CD4-positive, alpha-beta T cell treated with Interleukin-10 for 1 hour (primary cell): ENCODE measurements around the gene EML6.
A peak's percentile ranks its signal among the peaks of the same experiment; 100 is the strongest.

Source experiments
- DNase-seq: peaks from one replicate; pipeline ENCODE4 v3.0.0-alpha.2; 2020

EML6 gene

DNA sequence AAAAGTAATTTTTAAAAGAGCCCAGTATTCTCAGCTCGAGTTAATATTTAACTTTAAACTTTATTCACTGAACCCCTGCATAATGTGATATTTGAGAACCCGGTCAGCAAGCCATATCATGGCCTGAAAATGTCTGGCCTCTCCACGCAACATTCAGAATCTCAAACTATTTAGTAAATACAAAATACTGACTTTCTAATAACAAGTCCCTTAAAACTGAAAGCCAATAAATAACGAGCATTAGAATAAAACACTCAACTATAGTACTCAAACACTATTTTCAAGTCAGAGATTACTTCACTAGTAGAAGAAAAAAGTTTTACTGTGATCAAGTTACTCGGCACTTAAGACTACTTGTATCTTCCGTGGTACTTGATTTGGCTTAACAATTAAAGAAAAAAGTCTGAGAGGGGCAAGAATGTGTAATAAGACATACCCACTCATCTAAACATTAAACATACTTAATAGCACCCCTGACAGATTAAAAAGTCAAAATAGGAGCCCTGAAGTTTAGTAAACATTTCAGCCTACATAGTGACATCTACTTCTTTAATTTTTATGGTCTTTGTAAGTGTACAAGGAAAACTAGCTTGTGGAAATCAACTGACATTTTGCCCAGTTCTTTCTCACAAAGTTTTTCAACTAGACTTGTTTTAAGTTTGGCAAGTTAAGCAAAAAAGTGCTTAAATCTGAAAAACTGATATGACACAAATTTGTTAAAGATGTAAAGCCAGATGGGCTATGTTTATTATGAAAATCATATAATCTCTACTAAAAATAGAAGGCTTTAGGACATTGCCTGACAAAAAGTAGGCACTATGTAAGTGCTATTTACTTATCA lies 288.6 kb downstream of the EML6 start:
- no peak for DNase-seq

DNA sequence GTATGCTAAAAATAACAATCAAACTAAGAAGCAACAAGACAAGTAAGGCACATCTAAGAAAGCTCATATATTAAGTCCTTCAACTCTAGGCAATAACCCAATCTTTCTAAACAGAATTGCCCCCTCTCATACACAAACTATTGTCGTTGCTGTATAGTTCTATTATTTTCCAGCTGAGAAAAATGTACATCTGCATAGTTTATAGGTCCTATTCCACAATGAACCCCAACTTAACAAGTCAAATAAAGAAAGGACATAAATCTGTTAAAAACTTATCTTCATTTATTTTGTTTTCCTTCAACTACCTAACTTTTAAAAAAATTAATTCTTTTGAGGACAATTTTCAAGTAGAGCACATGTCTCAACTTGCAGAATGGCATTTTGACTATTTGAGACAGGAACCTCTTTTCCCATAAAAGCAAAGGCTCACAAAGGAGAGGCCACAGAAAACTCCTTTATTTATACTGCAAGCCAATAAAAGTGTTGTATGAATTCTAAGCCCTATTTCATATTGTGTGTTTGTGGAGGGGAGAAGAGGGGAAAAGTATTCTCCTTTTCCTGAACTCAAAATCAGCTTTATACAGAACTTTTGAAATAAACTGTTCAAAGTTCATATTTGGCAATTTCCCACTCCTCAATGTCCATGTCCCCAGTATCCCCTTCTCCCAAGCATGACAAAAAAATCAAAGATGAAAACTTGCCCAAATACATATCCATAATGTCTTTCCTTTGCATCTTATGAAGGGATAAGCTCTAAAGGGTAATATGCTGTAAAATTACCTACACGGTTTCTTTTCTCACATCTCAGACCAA lies 289.4 kb downstream of the EML6 start:
- DNase-seq, result no peak

DNA sequence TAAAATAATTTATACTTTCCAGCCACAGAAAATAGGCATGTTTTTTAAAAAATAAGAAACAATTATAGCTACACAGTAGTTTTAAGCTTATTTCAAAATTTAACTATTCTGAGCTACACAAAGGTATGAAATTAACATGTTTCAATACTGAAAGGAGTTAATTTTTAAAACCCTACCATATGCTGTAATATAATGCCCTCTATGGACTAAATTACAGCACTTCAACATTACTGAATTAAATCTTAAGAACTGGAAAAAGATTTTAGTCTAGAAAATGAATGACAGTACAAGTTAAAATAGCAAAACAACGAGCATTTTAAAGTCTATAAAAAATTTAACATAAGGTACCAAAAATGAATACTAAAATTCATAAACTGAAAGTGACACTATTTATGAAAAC lies 290.5 kb downstream of the EML6 start:
- DNase-seq, result no peak

DNA sequence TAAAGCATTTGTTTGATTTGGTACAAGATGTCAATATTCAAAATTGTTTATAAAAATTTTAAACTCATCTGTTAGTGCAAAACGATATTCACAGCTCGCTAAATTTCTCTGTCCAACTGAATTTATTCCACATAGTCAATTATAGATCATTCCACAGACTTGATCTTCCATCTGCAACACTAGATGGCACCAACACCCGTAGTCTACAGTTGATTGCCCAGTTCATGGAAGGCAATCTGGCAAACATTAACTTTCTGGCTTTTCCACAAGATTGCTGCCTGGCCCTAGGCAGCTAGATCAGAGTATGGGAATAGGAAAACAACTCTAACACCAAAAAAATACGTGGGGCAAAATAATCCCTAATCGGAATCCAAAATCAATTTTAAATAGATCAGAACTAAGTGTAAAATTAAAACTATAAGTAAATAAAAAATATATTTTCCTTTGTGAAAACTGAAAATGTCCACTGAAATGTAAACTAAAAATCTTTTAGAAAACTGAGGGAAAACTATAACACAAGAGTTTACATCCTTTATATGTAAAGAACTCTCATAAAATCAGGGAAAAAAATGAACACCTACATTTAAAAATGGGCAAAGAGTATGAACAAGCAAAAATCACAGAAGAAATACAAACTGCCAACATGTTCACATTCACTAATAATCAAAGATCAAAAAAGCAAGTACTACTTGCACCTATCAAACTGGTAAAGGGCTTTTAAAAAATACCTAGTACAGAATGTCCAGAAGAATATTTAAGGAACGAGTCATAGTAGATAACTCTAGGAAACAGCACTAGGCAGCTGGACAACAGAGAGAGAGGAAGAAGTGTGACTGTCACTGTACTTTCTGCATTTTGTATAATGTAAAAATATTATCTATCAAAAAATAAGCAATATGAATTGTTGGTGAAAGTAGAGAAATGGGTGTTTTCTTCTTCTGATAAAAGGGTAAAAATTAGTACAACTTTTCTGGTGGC lies 291.8 kb downstream of the EML6 start:
- peak; percentile 68 for DNase-seq

DNA sequence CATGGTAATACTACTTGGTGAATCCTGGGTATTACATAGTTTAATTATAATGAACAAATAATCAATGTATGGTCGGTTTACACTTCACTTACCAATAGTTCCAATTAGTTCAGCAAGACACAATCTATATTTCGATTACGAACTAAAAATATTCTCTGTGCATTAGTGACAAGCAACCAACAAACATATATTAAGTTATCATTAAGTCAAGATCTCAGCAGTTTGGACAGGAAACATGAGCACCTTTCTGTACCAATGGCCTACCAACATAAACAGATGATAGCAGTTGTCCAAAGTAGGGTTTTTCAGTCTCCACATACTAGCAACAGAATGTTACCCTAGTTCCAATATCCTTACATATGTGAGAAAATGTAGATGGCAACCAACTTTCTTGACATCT lies 294.0 kb downstream of the EML6 start:
- no peak for DNase-seq

GRCh38 chr2:55017880-55018279 lies 294.4 kb downstream of the EML6 start:
- DNase-seq, result no peak

DNA sequence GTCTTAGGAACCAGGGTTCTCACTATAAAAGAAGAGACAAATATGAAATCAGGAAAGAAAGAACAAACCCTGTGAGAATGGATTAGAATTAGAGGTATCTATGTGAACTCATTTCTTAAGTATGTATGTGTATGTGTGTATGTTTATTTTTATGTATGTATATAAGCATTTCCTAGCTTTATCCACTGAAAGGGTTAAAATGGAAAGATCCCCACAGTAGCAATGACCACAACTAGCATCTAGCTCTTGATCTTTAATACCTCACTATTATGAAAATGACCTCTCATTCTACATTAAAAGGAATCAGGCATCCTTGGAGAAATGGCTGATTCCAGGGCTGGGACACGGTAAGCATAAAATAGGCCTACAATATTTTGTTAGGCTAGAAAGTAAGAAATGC lies 295.2 kb downstream of the EML6 start:
- DNase-seq, result no peak

- DNase-seq, result no peak
Observed at GRCh38 chr2:55019526-55020258, 296.2 kb downstream of the EML6 start.
